SK-N-MC (cell line): ENCODE measurements around the gene ARL5C.

Experiments
- EZH2 ChIP-seq: fragments of 200-600 bp; sonication (generic); IDR thresholded peaks from one replicate; pipeline ENCODE4 v1.6.1; 2017; ENCODE audit warnings: antibody characterized with exemption
- POLR2AphosphoS5 ChIP-seq: IDR thresholded peaks from 2 replicates; pipeline ENCODE4 v1.6.1; 2012; ENCODE audit warnings: mild to moderate bottlenecking, low read depth, low read length, borderline replicate concordance

- TF ChIP-seq EZH2 (no peak), POLR2AphosphoS5 (no peak)
Measured at GRCh38 chr17:39196241-39196807, 30.4 kb upstream of the ARL5C start.
